Embryonic facial prominence (tissue), 1 donor: ENCODE results near the gene GATB.

ENCODE experiments used
- DNase-seq: peaks from one replicate; pipeline ENCODE4 v3.0.0-alpha.2; 2016; ENCODE audit errors: extremely low spot score

GATB gene

DNA sequence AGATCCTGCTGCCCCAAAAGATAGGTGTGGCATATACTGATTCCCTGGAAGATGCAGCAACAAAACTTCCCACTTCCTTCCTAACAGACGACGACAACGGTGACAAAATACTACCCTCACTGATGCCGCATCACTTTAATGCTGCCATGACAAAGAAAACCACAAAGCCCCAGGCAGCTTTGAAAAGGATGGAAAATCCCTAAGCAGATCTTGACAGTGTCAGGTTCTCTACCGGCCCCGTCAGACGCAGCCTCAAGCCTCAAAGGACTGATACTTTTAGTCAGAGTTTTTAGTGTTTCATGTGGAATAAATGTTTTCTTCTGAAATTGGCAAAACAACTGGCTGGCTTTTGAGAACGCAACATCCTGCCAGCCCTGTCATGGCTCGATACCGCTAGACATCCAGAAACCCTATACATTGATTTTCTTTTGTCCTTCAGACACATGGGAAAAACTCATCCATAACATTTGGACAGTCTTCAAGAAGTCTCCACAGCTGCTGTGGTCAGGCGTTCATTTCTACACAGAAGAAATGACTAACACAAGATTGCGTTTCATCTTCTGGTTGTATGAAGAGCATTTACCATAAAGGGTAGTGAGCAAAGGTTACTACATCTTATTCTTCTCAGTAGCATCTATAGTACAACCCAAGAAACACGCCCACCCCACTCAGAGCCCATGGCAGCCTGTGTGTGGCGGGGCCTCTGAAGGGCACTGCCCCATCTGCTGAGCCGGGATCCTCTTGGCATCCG, 60.1 kb downstream of the GATB start:
- no peak for DNase-seq

DNA sequence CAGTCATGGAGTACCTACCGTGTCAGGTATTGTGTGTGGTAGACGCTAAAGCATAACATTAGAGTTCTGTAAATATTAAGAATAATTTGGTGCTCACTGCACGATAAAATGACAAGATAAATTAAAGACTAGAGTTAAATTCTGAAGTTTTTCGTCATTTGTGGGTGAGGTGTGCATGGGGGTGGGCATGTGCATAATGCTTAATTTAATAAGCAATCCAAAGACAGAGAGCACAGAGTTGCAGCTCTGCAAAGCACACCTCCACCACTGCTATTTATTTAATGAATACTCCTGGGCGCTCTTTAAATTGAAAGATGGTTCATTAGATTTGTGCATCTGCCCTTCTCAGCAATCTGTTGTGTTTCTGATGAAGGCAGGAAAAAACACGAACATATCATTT, 62.6 kb downstream of the GATB start:
- DNase-seq = no peak

DNA sequence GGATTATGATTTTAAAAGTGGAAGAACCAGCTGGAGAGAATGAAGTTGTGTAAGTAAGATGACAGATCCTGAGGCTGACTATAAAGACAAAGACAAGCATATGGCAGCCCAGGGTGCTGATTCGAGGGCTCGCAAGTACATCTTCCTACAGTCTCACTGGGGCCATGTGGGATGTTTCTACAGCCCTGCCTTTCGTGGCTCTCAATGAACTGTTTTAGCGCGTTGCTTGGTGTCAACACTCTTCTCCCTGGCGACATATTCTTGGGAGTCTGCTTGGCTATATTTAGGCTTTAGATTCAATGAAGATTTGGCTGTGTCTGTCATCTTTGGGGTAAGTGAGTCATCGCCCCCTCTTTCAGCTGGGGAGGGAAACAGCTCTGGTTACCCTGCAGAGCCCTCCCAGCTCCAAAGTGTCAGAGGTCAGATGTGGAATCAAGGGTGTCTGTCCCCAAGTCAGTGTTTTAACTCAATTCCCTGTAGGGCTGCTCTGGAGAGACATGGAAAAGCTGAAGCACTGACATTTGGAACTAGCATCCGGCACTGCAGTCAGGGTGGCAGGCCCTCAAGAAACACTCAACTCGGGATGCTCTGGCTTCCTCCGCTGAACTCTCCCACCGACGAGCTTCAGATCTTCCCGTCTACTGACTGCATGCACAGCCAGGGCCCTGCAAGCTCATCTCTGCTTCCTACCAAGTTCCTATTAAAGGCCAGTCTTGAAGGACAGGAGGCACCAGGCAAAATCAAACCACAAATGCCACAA, 65.7 kb downstream of the GATB start:
- no peak for DNase-seq

DNA sequence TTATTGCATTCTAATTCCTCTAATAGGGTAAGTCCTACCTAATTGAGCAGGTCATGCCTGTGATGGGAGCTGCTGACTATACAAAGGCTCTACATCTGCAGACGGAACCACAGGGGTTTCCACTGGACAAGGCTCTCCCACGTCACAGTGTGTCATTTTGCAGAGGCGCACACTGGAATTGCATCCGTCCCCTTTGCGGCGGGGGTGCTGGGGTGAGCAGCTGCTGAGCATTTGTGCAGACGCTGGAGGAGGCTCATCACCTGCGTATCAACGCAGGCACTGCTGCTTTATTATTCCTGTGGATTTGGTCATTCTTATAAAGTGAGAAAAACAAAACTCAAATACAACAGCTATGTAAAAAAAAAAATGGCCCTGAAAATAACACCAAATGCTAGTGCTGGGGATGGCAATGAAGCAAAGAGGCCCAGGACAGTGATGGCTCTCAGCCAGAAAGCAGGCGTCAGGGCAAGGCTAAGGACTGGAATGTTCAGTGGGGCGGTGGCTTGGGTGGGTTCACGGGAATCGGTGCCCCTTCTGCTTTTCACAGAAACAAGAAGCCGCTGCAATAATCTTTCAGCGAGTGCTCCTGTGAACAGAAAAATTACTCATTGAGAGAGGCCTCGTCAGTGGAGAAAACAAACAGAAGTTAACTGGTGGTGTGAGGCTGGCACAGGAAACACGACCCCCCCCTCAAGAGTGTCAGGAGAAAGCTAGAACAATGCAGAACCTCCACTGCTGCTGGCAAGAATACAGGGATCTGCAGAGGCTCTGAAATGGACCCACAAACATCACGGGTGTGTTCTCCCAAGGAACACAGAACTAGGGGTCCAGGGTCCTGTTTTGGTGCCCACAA, 67.8 kb downstream of the GATB start:
- DNase-seq = no peak

DNA sequence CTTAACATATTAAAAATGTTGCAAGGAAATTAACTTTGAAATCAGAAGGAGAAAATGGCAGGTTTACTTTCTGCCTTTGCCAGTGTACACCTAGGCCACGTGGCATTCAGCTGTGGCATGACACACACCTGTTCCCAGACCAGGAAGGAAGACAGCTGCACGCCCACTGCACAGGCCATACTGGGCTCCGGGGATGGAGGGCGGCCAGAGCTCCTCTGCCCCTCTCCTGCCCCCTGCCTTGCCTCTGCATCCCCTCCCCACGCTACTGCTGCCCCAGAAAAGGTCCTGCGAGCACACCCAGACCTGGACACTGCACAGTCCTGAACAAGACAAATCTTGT, 68.4 kb downstream of the GATB start:
- no peak for DNase-seq

DNA sequence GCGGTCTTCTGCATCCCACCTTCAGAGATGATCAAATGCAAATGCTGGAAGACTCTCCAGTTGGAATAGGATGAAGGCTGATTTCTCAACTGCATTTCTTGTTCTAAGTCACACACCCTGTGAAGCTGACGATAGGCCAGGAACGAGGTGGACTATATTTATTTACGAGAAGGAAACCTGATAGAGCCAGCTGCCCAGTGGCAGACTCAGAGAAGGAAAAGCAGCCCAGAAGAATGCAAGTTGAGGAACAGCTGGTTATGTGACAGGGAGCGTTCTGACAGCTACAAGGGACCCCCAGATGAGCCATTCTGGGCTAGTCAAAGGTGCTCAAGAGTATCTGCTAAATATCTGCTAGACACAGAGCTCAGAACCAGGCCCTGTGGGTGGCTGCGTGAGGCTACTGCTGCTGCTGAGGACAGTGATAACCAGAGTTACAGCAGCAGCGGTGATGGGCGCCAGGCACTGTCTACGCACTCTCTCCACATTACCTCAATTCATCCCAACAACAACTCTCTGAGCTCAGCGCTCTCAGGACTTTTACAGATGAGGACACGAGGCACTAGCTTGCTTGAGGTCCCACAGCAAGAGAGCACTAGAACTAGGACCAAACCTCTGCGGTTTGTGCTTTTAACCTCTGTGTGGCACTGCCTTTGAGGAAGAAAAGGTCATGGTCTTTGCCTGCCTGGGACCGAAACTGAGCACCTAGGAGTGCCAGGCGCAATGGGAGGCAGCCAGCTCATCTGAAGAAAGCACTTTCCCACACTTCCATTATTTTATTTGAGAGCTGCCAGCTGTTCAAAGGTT, 69.0 kb downstream of the GATB start:
- no peak for DNase-seq

DNA sequence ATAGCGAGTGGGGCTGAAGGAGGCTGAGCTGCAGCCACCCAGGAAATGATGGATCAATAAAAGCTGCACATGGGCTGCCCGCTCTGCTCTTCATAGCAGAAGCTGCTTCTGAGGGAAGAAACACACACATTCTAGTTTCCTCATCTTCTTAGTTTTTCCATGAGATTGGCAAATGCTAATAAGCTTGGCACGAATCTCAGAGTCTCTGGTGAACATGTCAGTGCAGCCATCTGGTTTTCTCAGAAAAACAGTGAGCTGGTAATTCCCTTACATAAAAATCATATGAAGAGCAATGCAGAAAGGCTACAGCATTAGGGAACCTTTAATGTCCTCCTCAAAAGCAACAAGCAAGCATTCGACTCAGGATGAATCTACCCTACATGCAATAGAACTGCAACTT, 69.9 kb downstream of the GATB start:
- no peak for DNase-seq

DNA sequence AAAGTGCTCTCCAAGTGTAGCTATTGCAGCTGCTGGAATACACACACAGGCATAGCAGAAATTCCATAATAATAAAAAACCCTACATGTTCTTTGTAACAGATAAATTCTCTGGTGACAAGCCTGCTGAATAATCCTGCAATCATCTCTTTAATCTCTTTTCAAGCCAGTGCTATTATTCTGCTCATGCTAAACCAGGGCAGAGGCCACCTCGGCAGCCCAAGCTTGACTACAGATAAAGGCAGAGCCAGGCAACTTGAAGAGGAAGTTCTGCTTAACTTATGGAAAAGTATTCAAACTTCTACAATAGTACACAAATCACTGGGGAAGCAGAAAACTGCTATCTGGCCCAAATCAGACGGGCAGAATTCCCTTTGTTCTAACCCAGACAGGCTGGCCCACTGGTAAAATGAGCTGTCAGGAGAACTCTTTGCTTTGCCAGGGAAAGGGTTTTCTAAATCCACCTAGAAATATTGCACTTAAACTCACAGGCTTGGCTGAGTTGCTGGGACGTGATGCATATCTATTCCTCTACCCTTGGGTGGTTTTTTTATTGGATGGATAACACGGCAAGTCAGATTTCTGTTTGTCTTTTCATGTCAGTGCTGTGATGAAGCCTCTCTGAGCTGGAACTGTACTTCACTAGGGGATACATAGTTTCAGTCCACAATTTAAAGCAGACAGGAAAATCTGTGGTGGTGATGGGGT, 70.5 kb downstream of the GATB start:
- no peak for DNase-seq

DNA sequence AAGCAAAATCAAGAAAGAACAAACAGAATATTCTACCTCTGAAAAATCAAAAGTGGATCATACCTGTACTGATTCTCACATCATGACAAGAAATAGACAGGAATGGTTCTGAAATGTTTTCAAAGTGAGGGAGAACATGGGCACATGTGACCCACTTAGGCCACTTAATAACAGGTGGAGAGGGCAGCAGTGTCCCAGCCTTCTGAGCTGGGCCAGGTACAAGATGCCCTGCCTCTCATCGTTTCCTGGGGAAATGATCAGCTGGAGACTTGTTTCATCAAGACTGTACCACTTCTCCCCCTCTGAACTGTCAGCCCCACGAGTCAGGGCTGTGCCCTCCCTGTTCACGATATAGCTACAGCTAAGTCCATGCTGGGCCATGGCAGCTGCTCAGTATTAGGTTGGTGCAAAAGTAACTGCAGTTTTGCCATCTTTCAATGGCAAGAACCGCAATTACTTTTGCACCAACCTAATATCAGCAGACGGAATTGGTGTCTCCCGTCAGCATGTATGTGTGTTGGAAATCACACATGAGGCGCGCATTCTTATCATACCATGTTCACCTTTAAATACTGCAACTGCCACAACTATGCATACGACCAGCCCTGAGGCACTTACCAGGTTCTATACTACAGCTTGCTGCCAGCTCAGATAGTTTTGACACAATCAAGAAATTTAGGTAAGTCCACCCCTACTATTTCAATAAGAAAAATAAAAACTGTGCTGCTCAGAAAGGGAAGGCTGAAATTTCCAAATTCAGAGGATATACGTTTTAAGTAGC, 71.4 kb downstream of the GATB start:
- DNase-seq = no peak

DNA sequence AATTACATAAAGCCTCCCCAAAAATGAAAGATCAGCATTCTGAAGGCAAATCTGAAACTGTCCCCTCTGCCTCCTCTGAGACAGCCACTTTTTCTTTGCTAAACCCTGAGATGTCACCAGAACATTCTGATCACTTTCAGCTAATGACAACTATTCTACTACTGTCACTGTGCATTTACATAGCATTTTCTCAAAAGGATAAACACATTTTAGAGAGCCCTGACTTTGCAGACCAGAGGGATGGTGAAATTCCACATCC, 72.1 kb downstream of the GATB start:
- DNase-seq = no peak

DNA sequence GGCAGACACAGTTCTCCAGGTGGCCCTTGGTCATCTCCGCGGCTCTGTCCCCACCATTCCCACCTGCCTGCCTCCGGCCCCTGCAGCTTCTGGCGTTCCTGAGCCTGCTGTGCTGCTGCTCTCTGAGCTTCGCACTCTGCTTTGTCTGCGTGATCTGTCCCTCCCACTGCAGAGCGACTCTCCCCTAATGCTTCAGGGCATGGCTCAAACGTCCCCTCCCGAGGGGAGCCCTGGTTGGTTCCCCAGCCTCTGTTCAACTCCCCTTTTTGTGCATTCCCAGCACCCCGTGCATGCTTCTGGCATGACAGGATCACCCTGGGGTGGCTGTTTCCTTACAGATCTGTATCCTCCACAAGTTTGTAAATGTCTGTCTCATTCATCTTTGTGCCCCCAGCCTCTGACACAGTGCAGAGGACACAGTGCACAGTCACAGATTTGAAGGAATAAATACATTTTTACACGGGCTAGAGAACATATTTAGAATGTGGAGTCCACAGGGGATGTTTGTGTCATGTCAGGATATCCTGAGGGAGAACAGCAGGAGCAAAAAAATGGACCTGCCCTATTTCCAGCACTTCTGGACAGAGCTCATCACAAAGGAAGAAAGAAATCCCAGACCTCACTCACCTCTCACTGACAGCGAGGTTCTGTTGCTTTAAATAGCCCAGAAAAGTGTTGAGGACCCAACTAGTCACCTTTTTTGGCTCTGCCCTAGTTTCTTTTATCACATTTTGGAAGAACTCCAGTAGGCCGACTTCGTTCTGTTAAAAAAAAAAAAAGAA, 72.6 kb downstream of the GATB start:
- DNase-seq = no peak

DNA sequence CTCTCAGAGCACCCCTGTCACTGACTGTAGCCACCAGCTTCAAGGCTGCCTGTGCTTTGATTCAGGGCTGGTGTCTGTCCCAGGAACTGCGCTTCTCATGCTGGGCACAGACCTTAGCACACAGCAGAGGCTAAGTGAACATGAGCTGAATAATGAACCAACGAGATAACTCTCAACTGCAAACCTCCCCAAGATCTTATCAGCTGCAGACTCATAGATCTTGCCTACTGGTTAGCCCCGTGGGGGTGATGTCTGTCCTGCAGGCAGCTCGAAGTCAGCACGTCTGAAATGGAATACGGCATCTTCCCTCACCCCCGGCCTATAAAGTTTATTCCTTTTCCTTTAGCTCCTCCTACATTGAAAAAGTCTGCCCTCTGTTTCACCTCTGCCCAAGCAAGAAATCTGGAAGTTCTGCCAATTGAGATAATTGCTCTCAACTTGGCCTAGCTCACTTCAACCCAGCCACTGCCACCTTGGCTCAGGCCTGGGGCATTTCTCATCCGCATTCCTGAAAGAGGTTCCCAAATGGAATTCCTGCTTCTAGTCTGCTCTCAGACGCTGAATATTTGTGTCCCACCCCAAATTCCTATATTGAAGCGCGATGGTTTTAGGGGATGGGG, 73.7 kb downstream of the GATB start:
- no peak for DNase-seq

DNA sequence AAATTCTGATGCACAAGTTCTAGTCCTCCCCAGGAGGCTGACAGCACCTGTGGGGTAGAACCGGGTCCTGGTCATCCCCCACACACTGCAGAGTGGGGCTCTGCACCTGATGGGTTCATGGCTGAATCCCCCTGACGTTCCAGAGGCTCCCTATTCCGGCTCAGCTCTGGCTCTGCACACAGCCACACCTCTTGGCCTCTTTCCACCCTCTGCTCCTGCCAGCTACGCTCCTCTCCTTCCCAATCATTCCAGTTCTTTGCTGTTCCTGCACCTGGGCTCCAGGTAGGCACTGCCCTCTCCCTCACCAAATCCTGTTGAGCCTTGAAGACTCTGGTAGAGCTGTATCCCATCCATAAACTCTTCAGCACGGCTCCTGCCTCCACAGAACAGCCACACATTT, 75.5 kb downstream of the GATB start:
- DNase-seq = no peak

DNA sequence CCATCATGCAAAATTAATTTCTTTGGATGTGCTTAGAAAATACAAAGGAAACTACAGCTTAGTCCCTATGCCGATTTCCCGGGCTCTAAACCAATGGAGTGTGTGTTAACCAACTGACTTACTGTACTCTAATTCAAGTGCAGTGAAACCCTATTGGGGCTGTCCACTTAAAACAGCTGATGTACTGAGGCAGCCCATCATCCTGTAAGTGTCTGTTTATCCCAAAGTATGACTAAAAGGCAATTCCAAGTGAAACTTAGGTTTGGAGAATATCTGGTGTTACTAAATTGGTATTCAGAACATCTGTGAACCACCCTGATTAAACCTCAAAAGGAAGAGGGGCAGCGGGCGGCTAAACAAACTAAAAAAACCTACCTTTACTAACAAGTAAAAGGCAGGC, 79.7 kb downstream of the GATB start:
- DNase-seq = no peak

DNA sequence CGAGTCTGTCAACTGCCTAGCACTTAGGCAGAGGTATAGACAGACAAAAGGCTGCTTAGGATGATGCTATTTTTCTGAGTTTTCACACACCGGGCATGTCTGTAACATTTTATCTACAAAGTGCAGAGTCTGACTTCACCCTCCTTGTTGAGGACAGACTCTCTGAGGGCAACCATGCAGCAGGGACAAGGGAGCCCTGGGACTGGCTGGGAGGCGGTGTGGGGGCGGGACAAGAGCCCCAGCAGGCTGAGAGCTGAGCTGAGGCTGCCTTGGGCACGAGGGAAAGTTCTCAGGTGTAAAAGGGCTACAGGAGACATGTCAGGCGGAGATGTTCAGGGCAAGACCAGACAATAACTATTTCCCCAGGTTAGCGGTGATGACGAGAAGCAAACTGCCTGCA, 81.6 kb downstream of the GATB start:
- DNase-seq = no peak

DNA sequence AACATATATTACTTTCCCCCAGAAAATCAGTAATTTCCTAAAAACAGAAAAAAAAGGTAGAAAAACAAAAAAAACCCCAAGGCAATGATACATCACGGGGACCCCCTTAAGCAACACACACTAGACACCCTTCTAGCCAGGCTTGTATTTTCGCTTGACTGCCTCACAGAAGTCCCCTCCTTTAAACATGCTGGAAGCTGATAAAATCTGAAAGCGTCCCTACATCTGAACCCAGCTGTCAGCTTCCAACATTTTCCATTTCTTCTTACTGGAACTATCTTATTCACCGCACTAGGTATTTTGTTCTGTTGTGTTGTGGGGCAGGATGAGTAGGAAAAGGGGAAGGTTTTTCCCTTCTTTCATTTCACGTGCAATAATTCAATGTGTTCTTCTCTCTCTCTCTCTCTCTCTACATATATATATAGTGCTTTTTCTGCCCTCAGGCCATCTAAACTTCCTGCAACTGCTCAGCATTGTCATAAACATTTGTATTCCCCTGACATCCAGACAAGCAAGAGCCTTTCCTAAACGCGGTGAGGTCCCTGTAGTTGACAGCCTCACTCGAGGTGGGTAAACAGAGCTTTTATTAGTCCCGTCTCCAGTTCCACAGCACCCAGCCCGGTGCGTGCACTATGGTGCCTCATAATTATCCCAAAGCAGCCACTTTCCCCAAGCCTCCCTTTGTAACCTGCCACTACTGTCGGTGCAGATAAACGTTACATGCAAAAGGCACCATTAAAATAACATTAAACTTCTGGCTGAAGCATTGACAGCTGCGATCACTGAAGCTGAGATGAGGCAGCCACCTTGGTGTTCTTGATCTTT, 82.5 kb downstream of the GATB start:
- DNase-seq = no peak

DNA sequence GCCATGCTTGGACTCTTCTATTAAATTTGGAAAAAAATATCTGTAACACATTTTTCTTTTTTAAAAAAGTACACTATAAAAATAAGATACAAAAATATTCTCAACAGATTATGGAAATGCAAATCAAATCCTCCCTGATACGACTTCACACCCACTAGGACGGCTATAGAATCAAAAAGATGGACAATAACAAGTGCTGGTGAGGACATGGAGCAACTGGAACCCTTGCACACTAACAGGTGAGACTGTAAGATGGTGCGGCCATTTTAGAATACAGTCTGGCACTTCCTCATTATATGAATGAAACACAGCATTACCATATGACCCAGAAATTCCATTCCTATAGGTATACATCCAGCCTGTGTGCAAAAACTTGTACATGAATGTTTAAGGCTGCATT, 83.6 kb downstream of the GATB start:
- no peak for DNase-seq

DNA sequence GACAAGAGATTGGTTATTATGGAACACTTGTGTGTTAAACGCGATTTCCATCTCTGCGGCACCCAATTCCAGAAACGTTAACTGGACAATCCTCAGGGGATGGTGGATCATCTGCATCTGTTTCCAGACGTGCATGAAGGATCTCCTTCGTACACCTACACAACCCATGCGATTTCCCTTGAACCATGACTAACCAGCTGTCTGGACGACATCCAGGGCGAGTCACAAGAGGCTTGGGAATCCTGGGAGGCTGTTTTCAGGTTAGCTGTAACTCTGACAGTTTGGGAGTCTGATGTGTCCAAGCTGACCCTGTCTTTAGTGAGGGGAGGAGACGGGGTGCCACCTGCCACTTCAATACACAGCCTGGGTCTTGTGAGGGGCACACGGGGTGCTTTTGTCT, 84.5 kb downstream of the GATB start:
- DNase-seq = no peak
